OCI-LY3 (cell line): Measurements from ENCODE around the gene MCUB.

Source experiments
- CTCF ChIP-seq: fragments of 200-600, 300-600 bp; sonication (generic); IDR thresholded peaks from 2 replicates; pipeline ENCODE4 v1.5.1; 2014; ENCODE audit warnings: antibody characterized with exemption, low read length, low read depth
- EZH2phosphoT487 ChIP-seq: fragments of 200-600 bp; shearing (Covaris generic); IDR thresholded peaks from 2 replicates; pipeline ENCODE4 v1.6.1; 2018; ENCODE audit warnings: antibody characterized with exemption, mixed run types, low read depth

GRCh38 chr4:109671350-109671749, 111.3 kb downstream of the MCUB start:
- TF ChIP-seq CTCF (no peak), EZH2phosphoT487 (no peak)
